Measurements from ENCODE around the gene ZMAT2.
A peak's percentile ranks its signal among the peaks of the same experiment; 100 is the strongest.
"Not testable (repeated sequence)": the region's sequence is repeated elsewhere in the genome, so short reads cannot be mapped to it uniquely, and the experiment has no call there.

Gene ZMAT2

DNA sequence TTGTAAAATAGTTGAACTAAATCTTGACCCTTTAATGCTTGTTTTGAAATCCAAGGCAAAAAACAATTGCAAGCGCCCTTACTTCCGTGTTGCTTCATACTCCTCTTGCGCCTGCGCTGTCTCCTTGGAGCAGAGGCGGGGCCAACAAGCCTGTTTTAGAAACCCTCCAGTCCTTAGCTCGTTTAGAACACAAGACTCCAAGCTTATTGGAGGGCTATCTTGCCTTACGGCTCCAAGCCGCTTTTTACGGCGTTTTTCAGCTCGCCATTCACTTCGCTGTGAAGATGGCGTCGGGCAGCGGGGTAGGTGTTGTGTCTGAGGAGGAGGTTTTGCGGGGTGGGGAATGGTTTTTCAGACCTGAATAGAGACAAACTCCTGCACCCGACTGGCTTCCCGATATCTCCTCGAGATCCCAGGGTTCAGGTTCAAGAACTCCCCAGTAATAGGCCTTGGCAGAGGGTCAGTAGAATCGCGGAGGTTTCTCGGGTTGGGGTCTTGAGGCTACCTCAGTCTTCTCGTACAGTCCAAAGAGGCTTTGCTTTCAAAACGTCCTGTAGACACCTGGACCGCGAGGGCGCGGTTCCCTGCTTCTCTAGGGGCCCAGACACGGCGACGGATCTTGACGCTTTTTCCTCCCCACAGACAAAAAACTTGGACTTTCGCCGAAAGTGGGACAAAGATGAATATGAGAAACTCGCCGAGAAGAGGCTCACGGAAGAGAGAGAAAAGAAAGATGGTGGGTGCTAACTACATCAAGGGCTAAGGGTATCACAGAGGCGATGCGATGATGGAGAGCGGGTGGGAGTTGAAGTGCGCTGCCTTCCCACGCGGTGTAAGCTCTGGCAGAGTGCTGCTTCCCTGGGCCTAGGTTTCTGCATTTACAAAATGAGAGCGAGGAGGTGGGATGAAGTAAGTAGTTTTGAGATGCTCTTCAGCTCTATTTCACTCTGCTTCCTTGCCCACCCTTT lies at the start of gene ZMAT2:
Gene ZMAT2, plus strand, starts transcription at position 271 of the 968 bp plus-strand sequence. Its CDS starts 14 bp downstream, at position 285.
- peak within 1 kb of the TSS; percentile 64 for H3K9ac ChIP-seq (ENCODE audit: low read depth, low read length)
- ATAC-seq (ENCODE audit: insufficient read depth, low read depth) (peak; percentile 97), DNase-seq (peak; percentile 96)
- no peaks in the 10 kb centered on the region for H3K9me3 ChIP-seq (ENCODE audit: insufficient read depth, low read length, severe bottlenecking)
- peaks cover 5% of the 10 kb centered on the region; the same call in 1 of the 2 replicates for H4K20me1 ChIP-seq (ENCODE audit: insufficient read depth, low read length)
- peaks cover 22% of the 10 kb centered on the region for H3K4me1 ChIP-seq (ENCODE audit: insufficient read depth, low read length)
- peak within 1 kb of the TSS; percentile 77 for H3K4me2 ChIP-seq (ENCODE audit: insufficient read depth, low read length)
- peak within 1 kb of the TSS; percentile 76 for H3K27ac ChIP-seq (ENCODE audit: low read length)
- no peak for TF ChIP-seq EZH2 (IDR thresholded peaks at IDR 0.05; ENCODE audit: borderline replicate concordance, low read depth, low read length, severe bottlenecking)
- TF ChIP-seq, protein P1, sequence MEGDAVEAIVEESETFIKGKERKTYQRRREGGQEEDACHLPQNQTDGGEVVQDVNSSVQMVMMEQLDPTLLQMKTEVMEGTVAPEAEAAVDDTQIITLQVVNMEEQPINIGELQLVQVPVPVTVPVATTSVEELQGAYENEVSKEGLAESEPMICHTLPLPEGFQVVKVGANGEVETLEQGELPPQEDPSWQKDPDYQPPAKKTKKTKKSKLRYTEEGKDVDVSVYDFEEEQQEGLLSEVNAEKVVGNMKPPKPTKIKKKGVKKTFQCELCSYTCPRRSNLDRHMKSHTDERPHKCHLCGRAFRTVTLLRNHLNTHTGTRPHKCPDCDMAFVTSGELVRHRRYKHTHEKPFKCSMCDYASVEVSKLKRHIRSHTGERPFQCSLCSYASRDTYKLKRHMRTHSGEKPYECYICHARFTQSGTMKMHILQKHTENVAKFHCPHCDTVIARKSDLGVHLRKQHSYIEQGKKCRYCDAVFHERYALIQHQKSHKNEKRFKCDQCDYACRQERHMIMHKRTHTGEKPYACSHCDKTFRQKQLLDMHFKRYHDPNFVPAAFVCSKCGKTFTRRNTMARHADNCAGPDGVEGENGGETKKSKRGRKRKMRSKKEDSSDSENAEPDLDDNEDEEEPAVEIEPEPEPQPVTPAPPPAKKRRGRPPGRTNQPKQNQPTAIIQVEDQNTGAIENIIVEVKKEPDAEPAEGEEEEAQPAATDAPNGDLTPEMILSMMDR (IDR thresholded peaks at IDR 0.05; ENCODE audit: borderline replicate concordance, extremely low read depth, low read length, poor library complexity, severe bottlenecking): no peak
- peaks cover 84% of the 10 kb centered on the region for H3K36me3 ChIP-seq (ENCODE audit: insufficient read depth, low read length)
- H2AFZ ChIP-seq (ENCODE audit: low read depth, low read length): peak within 1 kb of the TSS; percentile 85
- H3K4me3 ChIP-seq (ENCODE audit: low read depth in 1 of 2, low read length in 2 of 2): peak within 1 kb of the TSS; percentile 50 to 77
- H3K27me3 ChIP-seq (ENCODE audit: insufficient read depth, low read length, poor library complexity): no peaks in the 10 kb centered on the region
- peaks cover 23% of the 10 kb centered on the region for H3K79me2 ChIP-seq (ENCODE audit: insufficient read depth, low read length)

DNA sequence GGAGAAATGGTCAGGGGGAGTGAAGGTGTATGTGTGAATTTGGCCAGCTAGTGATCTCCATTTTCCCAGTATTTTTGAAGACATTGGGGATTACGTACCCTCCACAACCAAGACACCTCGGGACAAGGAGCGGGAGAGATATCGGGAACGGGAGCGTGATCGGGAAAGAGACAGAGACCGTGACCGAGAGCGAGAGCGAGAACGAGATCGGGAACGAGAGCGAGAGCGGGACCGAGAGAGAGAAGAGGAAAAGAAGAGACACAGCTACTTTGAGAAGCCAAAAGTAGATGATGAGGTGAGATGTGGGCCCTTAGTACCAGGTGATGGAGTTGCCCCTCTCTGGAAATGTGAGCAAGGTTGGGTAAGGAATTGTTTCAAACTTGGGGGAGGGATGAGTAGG lies 41.4 kb upstream of the ZMAT2 start:
- TF ChIP-seq, protein P1 (IDR thresholded peaks at IDR 0.05; ENCODE audit: borderline replicate concordance, extremely low read depth, low read length, poor library complexity, severe bottlenecking): no peak
- TF ChIP-seq EZH2 (IDR thresholded peaks at IDR 0.05; ENCODE audit: borderline replicate concordance, low read depth, low read length, severe bottlenecking): no peak
- no peaks in the 10 kb centered on the region for H3K27me3 ChIP-seq (ENCODE audit: insufficient read depth, low read length, poor library complexity)
- H3K9ac ChIP-seq (ENCODE audit: low read depth, low read length): no peak overlapping the region
- H3K9me3 ChIP-seq (ENCODE audit: insufficient read depth, low read length, severe bottlenecking): no peaks in the 10 kb centered on the region
- no peak overlapping the region for H3K27ac ChIP-seq (ENCODE audit: low read length)
- no peak overlapping the region for H3K4me3 ChIP-seq (ENCODE audit: low read depth in 1 of 2, low read length in 2 of 2)
- no peaks in the 10 kb centered on the region for H3K79me2 ChIP-seq (ENCODE audit: insufficient read depth, low read length)
- H2AFZ ChIP-seq (ENCODE audit: low read depth, low read length): no peak overlapping the region
- H3K4me1 ChIP-seq (ENCODE audit: insufficient read depth, low read length): peaks cover 8% of the 10 kb centered on the region
- no peaks in the 10 kb centered on the region for H4K20me1 ChIP-seq (ENCODE audit: insufficient read depth, low read length)
- DNase-seq: no peak
- ATAC-seq (ENCODE audit: insufficient read depth, low read depth): no peak
- peaks cover 91% of the 10 kb centered on the region for H3K36me3 ChIP-seq (ENCODE audit: insufficient read depth, low read length)
- H3K4me2 ChIP-seq (ENCODE audit: insufficient read depth, low read length): no peak overlapping the region

DNA sequence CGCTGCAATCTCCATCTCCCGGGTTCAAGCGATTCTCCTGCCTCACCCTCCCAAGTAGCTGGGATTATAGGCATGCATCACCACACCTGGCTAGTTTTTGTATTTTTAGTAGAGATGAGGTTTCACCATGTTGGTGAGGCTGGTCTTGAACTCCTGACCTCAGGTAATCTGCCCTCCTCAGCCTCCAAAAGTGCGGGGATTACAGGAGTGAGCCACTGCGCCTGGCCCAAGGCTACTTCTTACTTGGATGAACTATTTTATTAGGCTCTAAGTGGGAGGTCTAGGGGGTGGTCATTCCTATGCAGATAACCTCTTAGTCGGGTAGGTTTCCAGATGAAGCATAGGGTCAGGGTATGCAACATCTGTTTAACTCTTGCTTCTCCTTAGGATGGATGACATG lies 39.9 kb upstream of the ZMAT2 start:
- H3K27me3 ChIP-seq (ENCODE audit: insufficient read depth, low read length, poor library complexity); H3K27ac ChIP-seq (ENCODE audit: low read length); H3K9me3 ChIP-seq (ENCODE audit: insufficient read depth, low read length, severe bottlenecking); H3K79me2 ChIP-seq (ENCODE audit: insufficient read depth, low read length); H3K9ac ChIP-seq (ENCODE audit: low read depth, low read length); ATAC-seq (ENCODE audit: insufficient read depth, low read depth); H3K4me2 ChIP-seq (ENCODE audit: insufficient read depth, low read length); H4K20me1 ChIP-seq (ENCODE audit: insufficient read depth, low read length); H2AFZ ChIP-seq (ENCODE audit: low read depth, low read length); DNase-seq; H3K4me3 ChIP-seq (ENCODE audit: low read depth in 1 of 2, low read length in 2 of 2): not testable (repeated sequence)
- peaks cover 79% of the 10 kb centered on the region for H3K36me3 ChIP-seq (ENCODE audit: insufficient read depth, low read length)
- peaks cover 14% of the 10 kb centered on the region for H3K4me1 ChIP-seq (ENCODE audit: insufficient read depth, low read length)

DNA sequence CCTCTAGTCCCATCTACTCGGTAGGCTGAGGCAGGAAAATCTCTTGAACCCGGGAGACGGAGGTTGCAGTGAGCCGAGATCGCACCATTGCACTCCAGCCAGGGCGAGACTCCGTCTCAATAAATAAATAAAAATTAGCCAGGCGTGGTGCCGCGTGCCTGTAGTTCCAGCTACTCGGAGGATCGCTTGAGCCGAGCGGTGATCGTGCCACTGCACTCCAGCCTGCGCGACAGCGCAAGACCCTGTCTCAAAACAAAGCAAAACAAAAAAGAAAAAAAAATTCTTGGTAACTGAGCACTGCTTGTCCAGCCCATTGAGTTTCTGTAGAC lies 36.3 kb upstream of the ZMAT2 start:
- peaks cover 70% of the 10 kb centered on the region for H3K36me3 ChIP-seq (ENCODE audit: insufficient read depth, low read length)
- peak overlapping the region; percentile 89 for H3K27ac ChIP-seq (ENCODE audit: low read length)
- H3K4me3 ChIP-seq (ENCODE audit: low read depth in 1 of 2, low read length in 2 of 2): peak overlapping the region; percentile 87 to 91
- peaks cover 37% of the 10 kb centered on the region for H3K4me1 ChIP-seq (ENCODE audit: insufficient read depth, low read length)
- H3K27me3 ChIP-seq (ENCODE audit: insufficient read depth, low read length, poor library complexity): no peaks in the 10 kb centered on the region
- DNase-seq (no peak), ATAC-seq (ENCODE audit: insufficient read depth, low read depth) (no peak)
- peak overlapping the region; percentile 83 for H3K9ac ChIP-seq (ENCODE audit: low read depth, low read length)
- TF ChIP-seq, protein P1 (IDR thresholded peaks at IDR 0.05; ENCODE audit: borderline replicate concordance, extremely low read depth, low read length, poor library complexity, severe bottlenecking): no peak
- TF ChIP-seq EZH2 (IDR thresholded peaks at IDR 0.05; ENCODE audit: borderline replicate concordance, low read depth, low read length, severe bottlenecking): no peak
- peaks cover 11% of the 10 kb centered on the region; the same call in 1 of the 2 replicates for H4K20me1 ChIP-seq (ENCODE audit: insufficient read depth, low read length)
- H2AFZ ChIP-seq (ENCODE audit: low read depth, low read length): peak overlapping the region; percentile 98
- H3K9me3 ChIP-seq (ENCODE audit: insufficient read depth, low read length, severe bottlenecking): no peaks in the 10 kb centered on the region
- H3K79me2 ChIP-seq (ENCODE audit: insufficient read depth, low read length): peaks cover 40% of the 10 kb centered on the region
- H3K4me2 ChIP-seq (ENCODE audit: insufficient read depth, low read length): peak overlapping the region; percentile 83
